ENCODE results near the gene ATF4. TPM values are rescaled to one million over a fixed set of nuclear protein-coding genes. Genes with fewer than 3 reads are reported as not detected.

Gene ATF4
- total RNA-seq, 1 donor from 2014 or later: 327 TPM

DNA sequence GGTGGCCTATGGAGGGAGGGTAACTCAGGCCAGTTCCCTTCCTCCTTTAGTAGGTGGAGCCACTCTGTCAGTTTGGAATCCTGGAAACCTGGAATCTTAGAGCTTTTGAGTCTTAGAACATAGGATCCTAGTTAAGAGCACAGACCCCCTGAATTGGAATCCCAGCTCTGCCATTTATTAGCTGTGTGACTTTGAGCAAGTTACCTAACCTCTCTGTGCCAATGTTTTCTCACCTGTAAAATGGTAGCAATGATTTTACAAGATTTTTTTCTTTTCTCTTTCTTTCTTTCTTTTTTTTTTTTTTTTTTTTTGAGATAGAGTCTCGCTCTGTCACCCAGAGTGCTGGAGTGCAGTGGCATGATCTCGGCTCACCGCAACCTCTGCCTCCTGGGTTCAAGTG is 33.1 kb downstream of the ATF4 start:
- Histone ChIP-seq H3K36me3 (no peaks in the 10 kb centered on the region), H3K4me1 (peaks cover 4% of the 10 kb centered on the region), H3K9me3 (no peaks in the 10 kb centered on the region), H3K27ac (no peak overlapping the region), H3K4me3 (no peak overlapping the region), H3K27me3 (peaks cover 63% of the 10 kb centered on the region)
- no peak for ATAC-seq
- intact Hi-C loops (cut with DNase I): no loop called here
- DNase-seq: no peak
- TF ChIP-seq CTCF (IDR thresholded peaks at IDR 0.05): no peak

DNA sequence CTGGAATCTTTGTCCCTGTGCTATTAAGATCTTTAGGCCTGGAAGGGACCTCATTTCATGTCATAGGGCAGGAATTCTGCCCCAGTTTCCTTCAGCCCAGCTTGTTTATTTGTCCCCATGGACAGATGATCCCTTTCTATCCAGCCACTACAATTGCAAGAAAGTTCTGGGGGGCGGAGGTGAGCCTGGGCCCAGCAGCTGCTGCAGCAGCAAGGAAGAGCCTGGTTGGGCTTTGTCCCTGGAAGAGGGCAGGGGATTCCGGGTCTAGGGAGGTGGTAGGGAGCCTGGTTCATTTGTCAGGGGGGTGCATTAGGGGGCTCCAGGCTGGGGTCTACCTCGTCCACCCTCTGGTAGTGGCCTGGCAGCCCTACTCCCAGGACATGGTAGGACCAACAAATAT is 33.8 kb downstream of the ATF4 start:
- H3K36me3 ChIP-seq: no peaks in the 10 kb centered on the region
- no peak for TF ChIP-seq CTCF (IDR thresholded peaks at IDR 0.05)
- no peak overlapping the region for H3K27ac ChIP-seq
- intact Hi-C loops (cut with DNase I): no loop called here
- no peak for ATAC-seq
- DNase-seq: no peak
- peaks cover 63% of the 10 kb centered on the region for H3K27me3 ChIP-seq
- no peak overlapping the region for H3K4me3 ChIP-seq
- peaks cover 4% of the 10 kb centered on the region for H3K4me1 ChIP-seq
- H3K9me3 ChIP-seq: no peaks in the 10 kb centered on the region

- Histone ChIP-seq H3K27ac (no peak overlapping the region), H3K9me3 (no peaks in the 10 kb centered on the region), H3K4me3 (no peak overlapping the region), H3K36me3 (no peaks in the 10 kb centered on the region), H3K27me3 (peaks cover 76% of the 10 kb centered on the region), H3K4me1 (peaks cover 4% of the 10 kb centered on the region)
- TF ChIP-seq CTCF (IDR thresholded peaks at IDR 0.05): no peak
- DNase-seq (no peak), ATAC-seq (no peak)
- intact Hi-C loops (cut with DNase I): no loop called here
Measured at GRCh38 chr22:39556970-39557841, 36.8 kb downstream of the ATF4 start.

- intact Hi-C loops (cut with DNase I): no loop called here
- H3K9me3 ChIP-seq: no peaks in the 10 kb centered on the region
- no peaks in the 10 kb centered on the region for H3K36me3 ChIP-seq
- H3K27ac ChIP-seq: no peak overlapping the region
- DNase-seq (no peak), ATAC-seq (no peak)
- H3K4me3 ChIP-seq: no peak overlapping the region
- TF ChIP-seq CTCF (IDR thresholded peaks at IDR 0.05): no peak
- H3K27me3 ChIP-seq: peaks cover 68% of the 10 kb centered on the region
- peaks cover 4% of the 10 kb centered on the region for H3K4me1 ChIP-seq
Measured at GRCh38 chr22:39558254-39558727, 37.9 kb downstream of the ATF4 start.

DNA sequence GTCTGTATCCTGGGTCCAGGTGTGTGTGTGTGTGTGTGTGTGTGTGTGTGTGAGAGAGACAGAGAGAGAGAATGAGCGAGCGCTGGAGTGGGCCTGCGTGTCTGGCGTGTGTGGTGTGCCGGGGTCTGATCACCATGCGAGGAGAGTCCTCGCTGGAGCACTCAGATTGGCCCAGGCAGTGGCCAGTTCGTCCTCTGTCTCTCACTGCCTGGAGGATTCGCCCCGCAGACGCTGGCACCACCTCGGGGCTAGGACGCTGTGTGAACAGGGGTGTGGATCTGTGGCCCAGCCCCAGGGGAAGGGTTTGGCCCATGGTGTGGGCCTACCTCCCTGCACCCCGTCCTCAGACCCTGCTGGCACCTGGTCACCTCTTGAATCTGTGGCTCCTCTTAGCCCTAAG is 38.6 kb downstream of the ATF4 start:
- Histone ChIP-seq H3K4me1 (peaks cover 4% of the 10 kb centered on the region), H3K9me3 (no peaks in the 10 kb centered on the region), H3K27me3 (peaks cover 66% of the 10 kb centered on the region), H3K36me3 (no peaks in the 10 kb centered on the region), H3K4me3 (no peak overlapping the region), H3K27ac (no peak overlapping the region)
- DNase-seq (no peak), ATAC-seq (peak; percentile 4)
- TF ChIP-seq CTCF (IDR thresholded peaks at IDR 0.05): no peak
- intact Hi-C loops (cut with DNase I): no loop called here

Measured in upper lobe of right lung (tissue), 1 donor.